Kidney (tissue), 14 donors: ENCODE results near the gene SOCS4. TPM values are rescaled to one million over a fixed set of nuclear protein-coding genes. Genes with fewer than 3 reads are reported as not detected.

Source experiments
- DNase-seq, 5 donors: peaks; one replicate each; pipeline ENCODE4 v3.0.0-alpha.2; 2013 to 2020
- FAIRE-seq: peaks from 2 replicates; lab custom pipeline; 2012; peaks lifted over from hg19 to GRCh38; lab: Jason Lieb, UNC
- H3K27ac ChIP-seq, 2 donors: one replicate each; pipeline ENCODE4 v1.7.0; 2013; ENCODE audit warnings: low read depth in 2 of 2, low read length in 2 of 2, inconsistent platforms in 1 of 2
- H3K27me3 ChIP-seq: one replicate; pipeline ENCODE4 v1.7.1; 2013; ENCODE audit warnings: low read length, inconsistent platforms; ENCODE audit not compliant: control insufficient read depth, insufficient read depth
- H3K36me3 ChIP-seq, 3 donors: one replicate each; pipeline versions ENCODE4 v1.7.0 to v1.7.1; 2013; ENCODE audit warnings: low read length in 3 of 3, control low read depth in 1 of 3, inconsistent platforms in 1 of 3; ENCODE audit not compliant: insufficient read depth in 3 of 3, control insufficient read depth in 2 of 3
- H3K4me1 ChIP-seq, 3 donors: one replicate each; pipeline versions ENCODE4 v1.7.0 to v1.7.1; 2013; ENCODE audit warnings: low read length in 3 of 3, inconsistent platforms in 1 of 3, low read depth in 1 of 3; ENCODE audit not compliant: control insufficient read depth in 2 of 3, insufficient read depth in 2 of 3
- H3K4me3 ChIP-seq, 3 donors: one replicate each; pipeline versions ENCODE4 v1.7.0 to v1.8.1; 2013; ENCODE audit warnings: low read length in 3 of 3, control low read depth in 1 of 3, inconsistent platforms in 1 of 3
- H3K9ac ChIP-seq, 3 donors: one replicate each; pipeline versions ENCODE4 v1.7.0 to v1.7.1; 2013; ENCODE audit warnings: low read length in 3 of 3, control low read depth in 1 of 3, inconsistent platforms in 1 of 3
- H3K9me3 ChIP-seq, 3 donors: one replicate each; pipeline versions ENCODE4 v1.7.0 to v1.7.1; 2013; ENCODE audit warnings: low read length in 3 of 3, control low read depth in 1 of 3, inconsistent platforms in 1 of 3; ENCODE audit not compliant: control insufficient read depth in 2 of 3, insufficient read depth in 1 of 3
- CTCF ChIP-seq: IDR thresholded peaks from 3 replicates; pipeline ENCODE4 v1.5.1; 2012; ENCODE audit warnings: mild to moderate bottlenecking, moderate library complexity, borderline replicate concordance; ENCODE audit not compliant: insufficient read depth; ENCODE audit errors: extremely low read depth
- intact Hi-C: fragments of 100-400 bp; cut with DNase I; formaldehyde crosslinking; loops from one replicate; pipeline ENCODE4 v1.11.1; 2022
- polyA plus RNA-seq: library from polyadenylated mRNA; stranded (reverse); fragments of 350-450 nt; fragmentation: Illumina TruSeq; extraction: RNeasy Lipid Tissue Mini Kit (QIAGEN cat#74804); gene quantifications from one replicate; pipeline ENCODE4 v1.2.3, GENCODE V29; 2014; ENCODE audit warnings: low read depth, low replicate concordance; ENCODE audit not compliant: insufficient read depth
- total RNA-seq: library from RNA; stranded (reverse); fragmentation: NEBNext Ultra II Directional; extraction: Animal tissue kit (Norgen Biotek cat#: 25700); gene quantifications from one replicate; pipeline ENCODE4 v1.2.1, GENCODE V29; 2021
- donor health status: control.
- donor health status: control.
- donor health status: control.
- donor health status: control.
- donor health status: control.
- donor health status: DM: yes; HTN: yes; CAD: no.
- donor health status: Normal renal cell carcinoma (clear cell type).

The SOCS4 gene
- total and polyA plus RNA-seq, 2 donors from 2014 or later, result 6.0 to 30.5 TPM

DNA sequence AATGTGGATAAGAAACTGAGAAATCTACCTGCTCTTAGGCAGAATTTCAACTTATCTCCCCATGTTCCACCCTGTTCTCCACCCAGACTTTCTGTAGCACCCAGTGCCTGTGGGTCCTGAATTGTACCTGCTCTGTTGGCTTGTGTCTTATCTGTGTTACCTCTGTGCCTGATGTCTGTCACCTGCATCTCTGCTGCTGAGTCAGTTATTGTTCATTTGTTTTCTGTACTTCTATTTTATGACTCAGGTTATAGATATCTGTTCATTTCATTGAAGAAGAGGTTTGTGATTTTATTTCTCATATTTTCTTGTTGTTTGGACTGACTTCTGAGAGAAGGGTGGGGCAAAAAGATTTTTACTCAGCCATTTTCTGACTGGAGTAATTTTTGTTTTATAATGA is 11.7 kb downstream of the SOCS4 start:
- Histone ChIP-seq H3K27ac (no peak overlapping the region), H3K36me3 (peaks cover 0 to 11% (median 9%) of the 10 kb centered on the region in 3 donors), H3K9ac (no peak overlapping the region), H3K27me3 (no peaks in the 10 kb centered on the region), H3K9me3 (no peaks in the 10 kb centered on the region), H3K4me1 (no peaks in the 10 kb centered on the region), H3K4me3 (no peak overlapping the region)
- DNase-seq (no peak), FAIRE-seq (no peak)
- no peak for TF ChIP-seq CTCF
- intact Hi-C loops, result no loop called here

- no peaks in the 10 kb centered on the region for H3K9me3 ChIP-seq
- H3K4me3 ChIP-seq, result no peak overlapping the region
- FAIRE-seq (no peak), DNase-seq (no peak)
- H3K27me3 ChIP-seq, result no peaks in the 10 kb centered on the region
- no peaks in the 10 kb centered on the region for H3K4me1 ChIP-seq
- H3K27ac ChIP-seq, result no peak overlapping the region
- intact Hi-C loops, result no loop called here
- H3K36me3 ChIP-seq, result peaks cover 0 to 8% (median 6%) of the 10 kb centered on the region in 3 donors
- TF ChIP-seq CTCF, result no peak
- H3K9ac ChIP-seq, result no peak overlapping the region
These were observed 16.5 kb downstream of the SOCS4 start for GRCh38 chr14:55043528-55043927.

- peaks cover 0 to 8% (median 6%) of the 10 kb centered on the region in 3 donors for H3K36me3 ChIP-seq
- H3K4me3 ChIP-seq, result no peak overlapping the region
- H3K9ac ChIP-seq, result no peak overlapping the region
- no peaks in the 10 kb centered on the region for H3K4me1 ChIP-seq
- H3K9me3 ChIP-seq, result no peaks in the 10 kb centered on the region
- TF ChIP-seq CTCF, result no peak
- FAIRE-seq, result no peak
- no peaks in the 10 kb centered on the region for H3K27me3 ChIP-seq
- H3K27ac ChIP-seq, result no peak overlapping the region
- DNase-seq, result no peak
- intact Hi-C loops, result no loop called here
These were observed 18.1 kb downstream of the SOCS4 start for GRCh38 chr14:55045087-55045486.
